Kidney epithelial cell (primary cell): ENCODE results near the gene GRB10. TPM values are rescaled to one million over a fixed set of nuclear protein-coding genes. Genes with fewer than 3 reads are reported as not detected.

Experiments
- DNase-seq: peaks from one replicate; pipeline ENCODE4 v3.0.0-alpha.2; 2010; ENCODE audit warnings: low read depth
- H3K27me3 ChIP-seq: 2 replicates; pipeline ENCODE4 v1.6.0; 2011; ENCODE audit warnings: low read length; ENCODE audit not compliant: control insufficient read depth, insufficient read depth
- H3K36me3 ChIP-seq: 2 replicates; pipeline ENCODE4 v1.5.1; 2011; ENCODE audit warnings: low read length; ENCODE audit not compliant: control insufficient read depth, insufficient read depth
- H3K4me3 ChIP-seq: 2 replicates; pipeline ENCODE4 v1.5.1; 2011; ENCODE audit warnings: low read depth, mild to moderate bottlenecking, control low read depth, low read length
- total RNA-seq: library from RNA; depleted of rRNA; stranded (reverse); fragments of >200 nt; gene quantifications from 2 replicates; pipeline ENCODE4 v1.2.3, GENCODE V29; 2015
- TF ChIP-seq, protein P1 (sequence below): IDR thresholded peaks from 2 replicates; pipeline ENCODE4 v1.5.1; 2011; ENCODE audit warnings: mild to moderate bottlenecking, moderate library complexity, low read length, control low read depth, inconsistent platforms; ENCODE audit not compliant: insufficient read depth, poor library complexity, severe bottlenecking

Gene GRB10
- total RNA-seq, 1 donor from 2014 or later, result 86.3 TPM

DNA sequence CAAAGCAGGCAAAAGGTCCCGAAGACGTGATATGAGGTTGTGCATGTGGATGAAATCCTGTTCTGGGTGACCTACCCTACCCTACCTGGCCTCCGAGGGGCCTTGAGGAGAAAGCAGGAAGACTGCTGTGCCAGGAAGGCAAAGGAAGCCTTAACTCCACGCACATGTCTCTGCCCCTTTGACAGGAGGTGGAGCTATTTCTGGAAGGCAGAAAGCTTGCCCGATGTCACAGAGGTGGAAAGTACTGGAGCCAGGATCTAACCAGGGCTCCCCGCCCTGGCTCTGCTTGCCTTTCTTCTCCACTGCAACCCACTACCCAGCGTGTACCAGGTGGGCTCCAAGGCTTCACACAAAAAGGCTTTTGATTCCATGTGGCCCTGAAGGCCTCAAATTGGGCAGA is 151.1 kb downstream of the GRB10 start:
- H3K27me3 ChIP-seq, result no peaks in the 10 kb centered on the region
- no peak for DNase-seq
- no peak overlapping the region for H3K4me3 ChIP-seq
- H3K36me3 ChIP-seq, result no peaks in the 10 kb centered on the region
- TF ChIP-seq, protein P1, sequence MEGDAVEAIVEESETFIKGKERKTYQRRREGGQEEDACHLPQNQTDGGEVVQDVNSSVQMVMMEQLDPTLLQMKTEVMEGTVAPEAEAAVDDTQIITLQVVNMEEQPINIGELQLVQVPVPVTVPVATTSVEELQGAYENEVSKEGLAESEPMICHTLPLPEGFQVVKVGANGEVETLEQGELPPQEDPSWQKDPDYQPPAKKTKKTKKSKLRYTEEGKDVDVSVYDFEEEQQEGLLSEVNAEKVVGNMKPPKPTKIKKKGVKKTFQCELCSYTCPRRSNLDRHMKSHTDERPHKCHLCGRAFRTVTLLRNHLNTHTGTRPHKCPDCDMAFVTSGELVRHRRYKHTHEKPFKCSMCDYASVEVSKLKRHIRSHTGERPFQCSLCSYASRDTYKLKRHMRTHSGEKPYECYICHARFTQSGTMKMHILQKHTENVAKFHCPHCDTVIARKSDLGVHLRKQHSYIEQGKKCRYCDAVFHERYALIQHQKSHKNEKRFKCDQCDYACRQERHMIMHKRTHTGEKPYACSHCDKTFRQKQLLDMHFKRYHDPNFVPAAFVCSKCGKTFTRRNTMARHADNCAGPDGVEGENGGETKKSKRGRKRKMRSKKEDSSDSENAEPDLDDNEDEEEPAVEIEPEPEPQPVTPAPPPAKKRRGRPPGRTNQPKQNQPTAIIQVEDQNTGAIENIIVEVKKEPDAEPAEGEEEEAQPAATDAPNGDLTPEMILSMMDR, result no peak

DNA sequence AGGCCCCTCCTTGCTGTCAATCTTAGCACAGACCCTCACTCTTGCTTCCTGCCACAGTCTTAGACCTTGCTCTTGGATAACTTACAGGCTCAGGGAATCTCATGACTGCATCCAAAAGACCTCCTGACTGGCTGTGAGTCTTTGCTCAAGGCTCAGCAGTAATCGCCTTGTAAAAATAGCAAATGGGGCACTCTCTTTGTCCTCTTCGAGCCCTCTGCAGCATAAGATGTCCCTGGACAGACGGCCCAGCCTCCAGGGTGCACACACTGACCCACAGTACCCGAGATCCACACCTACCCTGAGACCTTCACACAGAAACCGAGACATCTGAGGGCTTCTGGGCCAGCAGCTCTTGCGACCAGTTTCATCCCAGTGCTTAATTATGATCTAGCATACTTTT is 151.6 kb downstream of the GRB10 start:
- H3K36me3 ChIP-seq, result no peaks in the 10 kb centered on the region
- TF ChIP-seq, protein P1, result no peak
- no peaks in the 10 kb centered on the region for H3K27me3 ChIP-seq
- no peak overlapping the region for H3K4me3 ChIP-seq
- DNase-seq, result no peak

DNA sequence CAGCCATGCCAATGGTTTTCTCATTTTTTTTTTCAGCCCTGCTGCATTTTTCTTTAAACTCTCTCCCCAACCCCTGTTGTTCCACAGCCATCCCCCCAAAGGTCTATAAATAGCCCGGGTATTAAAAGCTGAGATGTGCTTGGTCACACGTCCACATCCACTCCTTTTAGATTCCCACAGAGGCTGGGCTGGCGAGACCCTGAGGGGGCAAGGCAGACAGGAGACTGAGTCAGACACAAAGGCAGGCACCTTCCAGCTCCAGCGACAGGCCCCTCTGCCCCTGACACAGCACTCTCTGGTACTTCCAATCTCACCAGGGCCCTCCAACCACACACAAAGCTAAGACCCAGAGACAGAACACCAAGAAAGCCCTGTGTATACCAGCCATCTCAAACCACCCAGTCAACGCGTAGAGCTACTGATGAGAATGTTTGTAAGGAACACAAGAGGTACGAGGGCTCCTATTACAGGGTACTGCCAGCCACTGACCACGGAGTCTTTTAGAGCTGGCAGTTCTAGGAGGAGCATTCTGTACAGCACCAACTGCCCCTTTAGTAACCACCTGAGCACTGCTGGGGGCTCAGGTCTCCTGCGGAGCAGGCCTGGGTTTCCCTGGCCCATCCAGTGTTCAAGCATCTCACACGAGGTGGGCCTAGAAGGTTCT is 153.3 kb downstream of the GRB10 start:
- TF ChIP-seq, protein P1, result no peak
- DNase-seq, result no peak
- Histone ChIP-seq H3K27me3 (no peaks in the 10 kb centered on the region), H3K4me3 (no peak overlapping the region), H3K36me3 (no peaks in the 10 kb centered on the region)

- Histone ChIP-seq H3K27me3 (no peaks in the 10 kb centered on the region), H3K36me3 (no peaks in the 10 kb centered on the region), H3K4me3 (no peak overlapping the region)
- no peak for DNase-seq
- TF ChIP-seq, protein P1, result no peak
Observed at GRCh38 chr7:50628434-50629084, 154.1 kb downstream of the GRB10 start.

DNA sequence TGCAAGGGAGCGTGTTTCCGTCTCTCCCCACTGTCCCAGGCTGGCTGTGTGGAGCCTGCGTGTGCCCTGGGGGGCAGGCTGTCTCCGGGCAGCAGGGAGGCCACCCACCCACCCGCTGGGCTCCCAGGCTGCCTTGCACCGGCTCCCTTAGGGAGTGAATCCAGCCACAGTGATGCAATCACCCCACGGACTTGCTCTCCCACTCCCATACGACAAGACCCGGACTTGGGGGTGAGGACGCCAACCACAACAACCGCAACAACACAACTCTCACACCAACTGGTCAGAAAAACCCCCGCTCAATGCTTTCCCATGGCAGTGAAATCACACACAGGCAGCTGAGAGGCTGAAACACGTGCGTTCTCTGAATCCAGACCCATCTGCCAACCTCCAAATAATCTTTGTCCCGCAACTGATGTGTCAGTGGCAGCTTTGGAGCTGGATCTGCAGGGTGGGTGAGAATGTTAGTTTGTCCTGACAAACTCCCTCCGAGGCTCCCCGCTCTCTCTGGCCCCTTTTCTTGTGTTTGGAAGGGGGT is 154.8 kb downstream of the GRB10 start:
- H3K36me3 ChIP-seq, result no peaks in the 10 kb centered on the region
- TF ChIP-seq, protein P1, result no peak
- no peak overlapping the region for H3K4me3 ChIP-seq
- no peaks in the 10 kb centered on the region for H3K27me3 ChIP-seq
- no peak for DNase-seq
